GM12873 (cell line): ENCODE measurements around the gene TEX54.

Source experiments
- CTCF ChIP-seq: IDR thresholded peaks from 2 replicates; pipeline ENCODE4 v1.5.1; 2012; ENCODE audit warnings: low read depth, mild to moderate bottlenecking, moderate library complexity, low read length, control low read depth; ENCODE audit not compliant: insufficient read depth; ENCODE audit errors: missing control alignments

The TEX54 gene

GRCh38 chr11:62830904-62831519 lies 1.6 kb downstream of the TEX54 start:
- no peak for TF ChIP-seq CTCF

GRCh38 chr11:62823677-62824076 lies 9.0 kb downstream of the TEX54 start:
- TF ChIP-seq CTCF: no peak

- TF ChIP-seq CTCF: no peak
Measured at GRCh38 chr11:62817129-62817528, 15.5 kb downstream of the TEX54 start.

- TF ChIP-seq CTCF: no peak
Measured at GRCh38 chr11:62816557-62816956, 16.1 kb downstream of the TEX54 start.

GRCh38 chr11:62811659-62812058 lies 21.0 kb downstream of the TEX54 start:
- TF ChIP-seq CTCF: no peak

GRCh38 chr11:62810748-62811147 lies 21.9 kb downstream of the TEX54 start:
- TF ChIP-seq CTCF: no peak

- no peak for TF ChIP-seq CTCF
Measured at GRCh38 chr11:62806611-62807121, 26.0 kb downstream of the TEX54 start.

GRCh38 chr11:62805961-62806441 lies 26.6 kb downstream of the TEX54 start:
- TF ChIP-seq CTCF: no peak
